MM.1S (cell line): Measurements from ENCODE around the gene SIRPB2.

Experiments used
- DNase-seq: peaks from one replicate; pipeline ENCODE4 v3.0.0-alpha.2; 2015
- H2AFZ ChIP-seq: fragments of 300-600 bp; sonication (generic); 2 replicates; pipeline ENCODE4 v1.6.0; 2016; ENCODE audit warnings: antibody characterized with exemption, low read length
- H3F3A ChIP-seq: fragments of 300-600 bp; sonication (generic); 2 replicates; pipeline ENCODE4 v1.6.1; 2016; ENCODE audit warnings: mild to moderate bottlenecking, antibody characterized with exemption, low read length, moderate library complexity, mixed read lengths; ENCODE audit not compliant: insufficient read depth
- H3K27ac ChIP-seq: fragments of 300-600 bp; sonication (generic); 2 replicates; pipeline ENCODE4 v1.5.1; 2016; ENCODE audit warnings: mild to moderate bottlenecking, low read length
- H3K27me3 ChIP-seq: fragments of 300-600 bp; sonication (generic); replicated peaks from 2 replicates; pipeline ENCODE4 v1.6.0; 2016; ENCODE audit warnings: low read length; ENCODE audit not compliant: insufficient read depth
- H3K36me3 ChIP-seq: fragments of 300-600 bp; sonication (generic); replicated peaks from 2 replicates; pipeline ENCODE4 v1.6.1; 2016; ENCODE audit warnings: mild to moderate bottlenecking, low read length, mixed read lengths; ENCODE audit not compliant: insufficient read depth
- H3K4me1 ChIP-seq: fragments of 300-600 bp; sonication (generic); 2 replicates; pipeline ENCODE4 v1.6.1; 2016; ENCODE audit warnings: low read length, mixed read lengths
- H3K4me2 ChIP-seq: fragments of 300-600 bp; sonication (generic); 2 replicates; pipeline ENCODE4 v1.6.0; 2016; ENCODE audit warnings: low read depth, low read length
- H3K4me3 ChIP-seq: fragments of 300-600 bp; sonication (generic); 2 replicates; pipeline ENCODE4 v1.5.1; 2016; ENCODE audit warnings: low read length, mixed read lengths
- H3K79me2 ChIP-seq: fragments of 300-600 bp; sonication (generic); 2 replicates; pipeline ENCODE4 v1.6.1; 2016; ENCODE audit warnings: mixed run types, low read length, mixed read lengths
- H3K9ac ChIP-seq: fragments of 300-600 bp; sonication (generic); 2 replicates; pipeline ENCODE4 v1.6.1; 2016; ENCODE audit warnings: low read length, mixed read lengths
- H3K9me2 ChIP-seq: fragments of 300-600 bp; sonication (generic); replicated peaks from 2 replicates; pipeline ENCODE4 v1.6.1; 2016; ENCODE audit warnings: mild to moderate bottlenecking, low read length, mixed read lengths; ENCODE audit not compliant: insufficient read depth
- H3K9me3 ChIP-seq: fragments of 300-600 bp; sonication (generic); replicated peaks from 2 replicates; pipeline ENCODE4 v1.6.1; 2016; ENCODE audit warnings: mild to moderate bottlenecking, low read length, mixed read lengths; ENCODE audit not compliant: insufficient read depth
- H4K20me1 ChIP-seq: fragments of 300-600 bp; sonication (generic); 2 replicates; pipeline ENCODE4 v1.6.1; 2016; ENCODE audit warnings: mild to moderate bottlenecking, low read length, moderate library complexity, mixed read lengths; ENCODE audit not compliant: insufficient read depth
- EZH2 ChIP-seq: fragments of 300-600 bp; sonication (generic); optimal IDR thresholded peaks from 2 replicates; pipeline ENCODE3; 2017; ENCODE audit warnings: low read depth, mild to moderate bottlenecking, antibody characterized with exemption, low read length, mixed read lengths
- EZH2phosphoT487 ChIP-seq: fragments of 300-600 bp; sonication (generic); IDR thresholded peaks from 2 replicates; pipeline ENCODE4 v1.6.1; 2018; ENCODE audit warnings: antibody characterized with exemption, low read length
- TF ChIP-seq, protein P1 (sequence below): fragments of 300-600 bp; sonication (generic); IDR thresholded peaks from 2 replicates; pipeline ENCODE4 v1.5.1; 2016; ENCODE audit warnings: antibody characterized with exemption, low read length, mixed read lengths

SIRPB2 gene

GRCh38 chr20:1467355-1468116 is 23.7 kb downstream of the SIRPB2 start:
- Histone ChIP-seq H3K27me3 (peaks cover 13% of the 10 kb centered on the region), H3K9me3 (no peaks in the 10 kb centered on the region), H3K79me2 (peaks cover 40% of the 10 kb centered on the region), H3K27ac (no peak overlapping the region), H3K4me1 (peaks cover 27% of the 10 kb centered on the region), H3K4me3 (no peak overlapping the region), H4K20me1 (peaks cover 20% of the 10 kb centered on the region), H3K9me2 (no peaks in the 10 kb centered on the region), H3K36me3 (no peaks in the 10 kb centered on the region), H3K4me2 (peak overlapping the region; percentile 23; the same call in 1 of the 2 replicates), H3K9ac (no peak overlapping the region), H2AFZ (no peak overlapping the region), H3F3A (no peaks in the 10 kb centered on the region)
- DNase-seq, result no peak
- TF ChIP-seq EZH2 (no peak), EZH2phosphoT487 (no peak)
- TF ChIP-seq, protein P1, sequence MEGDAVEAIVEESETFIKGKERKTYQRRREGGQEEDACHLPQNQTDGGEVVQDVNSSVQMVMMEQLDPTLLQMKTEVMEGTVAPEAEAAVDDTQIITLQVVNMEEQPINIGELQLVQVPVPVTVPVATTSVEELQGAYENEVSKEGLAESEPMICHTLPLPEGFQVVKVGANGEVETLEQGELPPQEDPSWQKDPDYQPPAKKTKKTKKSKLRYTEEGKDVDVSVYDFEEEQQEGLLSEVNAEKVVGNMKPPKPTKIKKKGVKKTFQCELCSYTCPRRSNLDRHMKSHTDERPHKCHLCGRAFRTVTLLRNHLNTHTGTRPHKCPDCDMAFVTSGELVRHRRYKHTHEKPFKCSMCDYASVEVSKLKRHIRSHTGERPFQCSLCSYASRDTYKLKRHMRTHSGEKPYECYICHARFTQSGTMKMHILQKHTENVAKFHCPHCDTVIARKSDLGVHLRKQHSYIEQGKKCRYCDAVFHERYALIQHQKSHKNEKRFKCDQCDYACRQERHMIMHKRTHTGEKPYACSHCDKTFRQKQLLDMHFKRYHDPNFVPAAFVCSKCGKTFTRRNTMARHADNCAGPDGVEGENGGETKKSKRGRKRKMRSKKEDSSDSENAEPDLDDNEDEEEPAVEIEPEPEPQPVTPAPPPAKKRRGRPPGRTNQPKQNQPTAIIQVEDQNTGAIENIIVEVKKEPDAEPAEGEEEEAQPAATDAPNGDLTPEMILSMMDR, result no peak

GRCh38 chr20:1467082-1467354 is 24.2 kb downstream of the SIRPB2 start:
- H4K20me1 ChIP-seq, result peaks cover 21% of the 10 kb centered on the region
- H3K27me3 ChIP-seq, result peaks cover 13% of the 10 kb centered on the region
- H3K4me3 ChIP-seq, result no peak overlapping the region
- H3K9me2 ChIP-seq, result no peaks in the 10 kb centered on the region
- H3K4me2 ChIP-seq, result peak overlapping the region; percentile 23; the same call in 1 of the 2 replicates
- no peak overlapping the region for H3K27ac ChIP-seq
- H2AFZ ChIP-seq, result no peak overlapping the region
- no peak for DNase-seq
- H3F3A ChIP-seq, result no peaks in the 10 kb centered on the region
- no peaks in the 10 kb centered on the region for H3K36me3 ChIP-seq
- H3K79me2 ChIP-seq, result peaks cover 45% of the 10 kb centered on the region
- H3K9ac ChIP-seq, result no peak overlapping the region
- H3K9me3 ChIP-seq, result no peaks in the 10 kb centered on the region
- H3K4me1 ChIP-seq, result peaks cover 27% of the 10 kb centered on the region
- no peak for TF ChIP-seq EZH2
- TF ChIP-seq, protein P1, result no peak
- TF ChIP-seq EZH2phosphoT487, result no peak

DNA sequence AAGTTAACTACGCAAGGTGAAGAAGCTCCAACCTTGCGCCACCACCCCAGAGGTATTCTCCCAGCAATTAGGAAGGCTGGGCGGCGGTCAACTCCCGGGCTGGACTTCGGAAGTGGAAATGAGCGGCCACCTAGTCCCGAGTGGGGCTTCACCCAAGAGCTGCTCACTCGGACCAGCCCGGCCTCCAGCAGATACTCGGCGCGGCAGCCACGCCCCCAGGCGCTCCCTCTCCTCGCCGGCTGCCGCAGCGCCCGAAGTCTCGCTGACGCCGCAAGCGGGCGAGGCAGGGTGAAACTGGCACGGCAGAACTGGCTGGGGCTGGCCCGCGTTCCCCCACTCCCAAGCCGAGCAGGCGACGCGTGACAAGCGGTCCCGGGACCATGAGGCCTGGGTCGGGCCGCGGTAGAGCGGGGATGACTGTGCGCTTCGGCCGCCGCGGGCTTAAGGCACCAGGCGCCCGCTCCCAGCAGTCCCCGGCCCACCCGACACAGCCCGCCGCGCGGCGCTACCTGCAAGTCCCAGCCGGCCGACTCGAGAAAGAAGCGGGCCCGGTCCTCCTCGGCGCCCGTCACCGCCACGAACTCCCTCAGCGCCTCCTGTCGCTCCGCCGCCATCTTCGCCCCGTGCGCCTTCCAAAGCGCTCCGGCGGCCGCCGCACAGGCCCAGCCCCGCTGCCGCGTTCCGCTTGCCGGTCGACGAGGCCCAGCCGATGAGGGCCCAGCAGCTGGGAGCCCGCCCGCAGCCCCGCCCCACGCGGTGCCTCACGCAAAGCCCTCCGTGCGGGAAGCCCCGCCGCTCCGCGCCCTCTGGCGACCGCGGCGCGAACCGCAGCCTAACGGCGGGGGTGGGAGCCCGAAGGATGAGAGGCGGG is 24.8 kb downstream of the SIRPB2 start, which contains the start of gene NSFL1C:
NSFL1C (minus strand) TSS at position 639 of the 871 bp plus-strand sequence; CDS start at position 614, 25 bp downstream.
- H3K27me3 ChIP-seq, result peaks cover 13% of the 10 kb centered on the region
- H3K9ac ChIP-seq, result peak within 1 kb of the TSS; percentile 92
- no peaks in the 10 kb centered on the region for H3F3A ChIP-seq
- H3K4me1 ChIP-seq, result peaks cover 27% of the 10 kb centered on the region
- peak within 1 kb of the TSS; percentile 73; the same call in 1 of the 2 replicates for H3K27ac ChIP-seq
- peak; percentile 94 for DNase-seq
- peaks cover 51% of the 10 kb centered on the region for H3K79me2 ChIP-seq
- no peaks in the 10 kb centered on the region for H3K9me3 ChIP-seq
- no peaks in the 10 kb centered on the region for H3K9me2 ChIP-seq
- TF ChIP-seq, protein P1, result peak; percentile 91
- TF ChIP-seq EZH2, result no peak
- peaks cover 27% of the 10 kb centered on the region for H4K20me1 ChIP-seq
- peak within 1 kb of the TSS; percentile 76 for H2AFZ ChIP-seq
- peak within 1 kb of the TSS; percentile 94 for H3K4me3 ChIP-seq
- H3K4me2 ChIP-seq, result peak within 1 kb of the TSS; percentile 93
- H3K36me3 ChIP-seq, result no peaks in the 10 kb centered on the region
